Transverse colon (tissue), 4 donors: ENCODE measurements around the gene ZNF622. TPM values are rescaled to one million over a fixed set of nuclear protein-coding genes. Genes with fewer than 3 reads are reported as not detected.

Source experiments
- DNase-seq: peaks from one replicate; pipeline ENCODE4 v3.0.0-alpha.2; 2019
- H3K27ac ChIP-seq, 4 donors: fragments of 200-600 bp; sonication (generic); 2 replicates each; pipeline ENCODE4 v1.5.1; 2016 to 2018; ENCODE audit warnings: inconsistent platforms in 4 of 4
- H3K27me3 ChIP-seq: fragments of 200-600 bp; sonication (generic); 2 replicates; pipeline ENCODE4 v1.5.1; 2017; ENCODE audit warnings: inconsistent platforms
- H3K36me3 ChIP-seq, 4 donors: fragments of 200-600 bp; sonication (generic); 2 replicates each; pipeline ENCODE4 v1.5.1; 2017 to 2019; ENCODE audit warnings: inconsistent platforms in 4 of 4
- H3K4me1 ChIP-seq, 4 donors: fragments of 200-600 bp; sonication (generic); 2 replicates each; pipeline ENCODE4 v1.5.1; 2017 to 2020; ENCODE audit warnings: inconsistent platforms in 4 of 4
- H3K4me3 ChIP-seq, 4 donors: fragments of 200-600 bp; sonication (generic); 1 replicate in 1 of 4; 2 replicates in 3 of 4; pipeline versions ENCODE4 v1.5.1 to v1.6.1; 2017 to 2019; ENCODE audit warnings: inconsistent platforms in 4 of 4
- H3K9me3 ChIP-seq, 2 donors: fragments of 200-600 bp; sonication (generic); 2 replicates each; pipeline ENCODE4 v1.5.1; 2017 to 2019; ENCODE audit warnings: inconsistent platforms in 2 of 2
- EP300 ChIP-seq: sonication (generic); formaldehyde crosslinking; IDR thresholded peaks from one replicate; pipeline ENCODE4 v1.6.1; 2017; ENCODE audit warnings: antibody characterized with exemption, low read depth
- POLR2A ChIP-seq: fragments of 450-650 bp; IDR thresholded peaks from one replicate; pipeline ENCODE4 v1.6.1; 2016; ENCODE audit warnings: antibody characterized with exemption, mild to moderate bottlenecking, moderate library complexity
- POLR2AphosphoS5 ChIP-seq, 3 donors: sonication (generic); formaldehyde crosslinking; IDR thresholded peaks; one replicate each; pipeline ENCODE4 v1.6.1; 2016; ENCODE audit warnings: antibody characterized with exemption in 3 of 3
- WGBS, 2 donors: methylation state at CpG; one replicate each; pipeline ENCODE4 v1.1.5; 2018; ENCODE audit warnings: low coverage in 1 of 2; 5-methylcytosine and 5-hydroxymethylcytosine counted together
- in situ Hi-C, 4 donors: fragments of 200-750 bp; cut with MboI; loops; one replicate each; pipeline versions ENCODE4 v1.15.0 to v1.15.1; 2017; ENCODE audit warnings: low sequenced_read_pairs in 3 of 4, low pct_ligation_motif_present in 1 of 4, low pct_unique_long_range_greater_than_20kb in 1 of 4
- intact Hi-C: fragments of 100-400 bp; cut with DNase I; formaldehyde crosslinking; loops from one replicate; pipeline ENCODE4 v1.15.1; 2023; ENCODE audit warnings: low total_unique reads
- total RNA-seq, 4 donors: library from RNA; depleted of rRNA; stranded (reverse); fragments of >200 nt; gene quantifications; one replicate each; pipeline ENCODE4 v1.1.0, GENCODE V29; 2016
- TF ChIP-seq, protein P1 (sequence below), 5 experiments: fragments of 200-600 bp in 3 of 5; fragments of 450-650 bp in 2 of 5; sonication (generic) in 3 of 5; IDR thresholded peaks; 1 replicate in 2 of 5; 2 replicates in 3 of 5; pipeline ENCODE4 v1.5.1; 2016 to 2017; ENCODE audit warnings: antibody characterized with exemption in 5 of 5, inconsistent platforms in 3 of 5, mild to moderate bottlenecking in 2 of 5, moderate library complexity in 1 of 5

ZNF622 gene
- total RNA-seq, 4 donors from 2014 or later, result 21.3 to 137 (median 48.2) TPM

DNA sequence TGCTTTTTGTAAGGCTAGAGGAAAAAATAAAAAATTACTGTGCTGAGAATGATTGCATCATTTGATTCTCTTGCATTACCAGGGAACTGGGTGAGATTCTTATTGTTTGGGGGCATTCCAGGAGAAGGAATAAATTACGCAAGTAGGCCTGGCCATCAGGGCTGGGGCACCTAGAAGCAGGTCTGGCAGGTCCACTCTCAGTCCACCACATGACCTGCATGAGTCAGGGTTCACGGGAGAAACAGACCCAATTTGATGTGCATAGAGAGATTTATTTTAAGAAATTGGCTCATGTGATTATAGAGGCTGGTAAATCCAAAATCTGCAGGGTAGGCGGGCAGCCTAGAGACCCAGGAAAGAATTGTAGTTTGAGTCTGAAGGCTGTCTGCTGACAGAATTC lies 59.6 kb downstream of the ZNF622 start:
- WGBS, 2 donors, result 78 to 100% methylated on average over 1 to 3 of the region's 3 CpGs
- H3K36me3 ChIP-seq, result no peaks in the 10 kb centered on the region
- no peak for TF ChIP-seq POLR2AphosphoS5 (IDR thresholded peaks at IDR 0.05)
- TF ChIP-seq EP300, result no peak
- no peak for TF ChIP-seq POLR2A
- TF ChIP-seq, protein P1, sequence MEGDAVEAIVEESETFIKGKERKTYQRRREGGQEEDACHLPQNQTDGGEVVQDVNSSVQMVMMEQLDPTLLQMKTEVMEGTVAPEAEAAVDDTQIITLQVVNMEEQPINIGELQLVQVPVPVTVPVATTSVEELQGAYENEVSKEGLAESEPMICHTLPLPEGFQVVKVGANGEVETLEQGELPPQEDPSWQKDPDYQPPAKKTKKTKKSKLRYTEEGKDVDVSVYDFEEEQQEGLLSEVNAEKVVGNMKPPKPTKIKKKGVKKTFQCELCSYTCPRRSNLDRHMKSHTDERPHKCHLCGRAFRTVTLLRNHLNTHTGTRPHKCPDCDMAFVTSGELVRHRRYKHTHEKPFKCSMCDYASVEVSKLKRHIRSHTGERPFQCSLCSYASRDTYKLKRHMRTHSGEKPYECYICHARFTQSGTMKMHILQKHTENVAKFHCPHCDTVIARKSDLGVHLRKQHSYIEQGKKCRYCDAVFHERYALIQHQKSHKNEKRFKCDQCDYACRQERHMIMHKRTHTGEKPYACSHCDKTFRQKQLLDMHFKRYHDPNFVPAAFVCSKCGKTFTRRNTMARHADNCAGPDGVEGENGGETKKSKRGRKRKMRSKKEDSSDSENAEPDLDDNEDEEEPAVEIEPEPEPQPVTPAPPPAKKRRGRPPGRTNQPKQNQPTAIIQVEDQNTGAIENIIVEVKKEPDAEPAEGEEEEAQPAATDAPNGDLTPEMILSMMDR (IDR thresholded peaks at IDR 0.05), result no peak

More for the DNA sequence above, 59.6 kb downstream of the ZNF622 start:
- peaks cover 2 to 10% (median 5%) of the 10 kb centered on the region in 4 donors for H3K4me1 ChIP-seq
- no peaks in the 10 kb centered on the region for H3K27me3 ChIP-seq
- intact Hi-C loops (no loop called here), in situ Hi-C loops (no loop called here)
- no peak overlapping the region for H3K27ac ChIP-seq
- no peak for DNase-seq
- no peak overlapping the region for H3K4me3 ChIP-seq
- no peaks in the 10 kb centered on the region for H3K9me3 ChIP-seq

Other genes starting within 250 kb of the ZNF622 start
- 10 to 100 TPM; 33.2 to 93.5 (median 66.2) TPM for gene RETREG1, start 151.2 kb upstream of the ZNF622 start, total RNA-seq